NCI-H146 (cell line): Measurements from ENCODE around the gene TCF12.
A peak's percentile ranks its signal among the peaks of the same experiment; 100 is the strongest.

Experiments
- DNase-seq: peaks from one replicate; lab custom pipeline; 2025; lab: John Stamatoyannopoulos, UW

TCF12 gene

GRCh38 chr15:57297163-57297593 lies 378.7 kb downstream of the TCF12 start:
- DNase-seq: no peak

DNA sequence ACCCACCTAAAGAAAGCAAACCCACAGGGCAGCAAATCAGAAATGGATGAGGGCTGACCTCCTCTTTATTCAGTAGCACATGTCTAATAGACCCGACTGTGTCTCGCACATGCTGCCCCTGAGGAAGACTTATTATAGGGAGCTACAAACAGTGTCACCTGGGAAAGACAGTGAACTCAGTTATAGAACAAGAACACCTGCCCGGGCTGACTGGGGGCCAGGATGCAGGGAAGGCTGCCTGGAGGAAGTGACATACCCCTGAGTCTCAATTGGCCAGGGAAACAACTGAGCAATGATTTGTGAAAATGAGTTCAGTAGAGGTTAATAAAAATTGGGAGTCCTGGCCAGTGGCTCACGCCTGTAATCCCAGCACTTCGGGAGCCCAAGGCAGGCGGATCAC lies 379.2 kb downstream of the TCF12 start:
- DNase-seq: no peak

DNA sequence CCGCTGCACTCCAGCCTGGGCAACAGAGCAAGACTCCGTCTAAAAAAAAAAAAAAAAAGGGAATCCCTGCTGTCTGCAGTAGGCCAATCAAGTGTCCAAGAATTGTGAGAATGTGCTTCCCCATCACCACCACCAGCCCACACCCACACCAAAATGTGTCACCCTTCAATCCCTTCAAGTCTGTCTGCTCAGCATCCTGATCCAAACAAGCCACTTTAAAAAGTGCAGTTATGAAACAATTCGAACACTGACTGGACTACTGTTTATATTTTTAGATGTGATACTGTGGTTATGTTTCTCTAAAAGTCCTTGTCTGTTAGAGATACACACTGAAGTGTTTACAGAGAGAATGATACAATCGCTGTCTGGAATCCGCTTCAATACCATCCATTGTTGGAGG lies 379.8 kb downstream of the TCF12 start:
- DNase-seq: no peak

DNA sequence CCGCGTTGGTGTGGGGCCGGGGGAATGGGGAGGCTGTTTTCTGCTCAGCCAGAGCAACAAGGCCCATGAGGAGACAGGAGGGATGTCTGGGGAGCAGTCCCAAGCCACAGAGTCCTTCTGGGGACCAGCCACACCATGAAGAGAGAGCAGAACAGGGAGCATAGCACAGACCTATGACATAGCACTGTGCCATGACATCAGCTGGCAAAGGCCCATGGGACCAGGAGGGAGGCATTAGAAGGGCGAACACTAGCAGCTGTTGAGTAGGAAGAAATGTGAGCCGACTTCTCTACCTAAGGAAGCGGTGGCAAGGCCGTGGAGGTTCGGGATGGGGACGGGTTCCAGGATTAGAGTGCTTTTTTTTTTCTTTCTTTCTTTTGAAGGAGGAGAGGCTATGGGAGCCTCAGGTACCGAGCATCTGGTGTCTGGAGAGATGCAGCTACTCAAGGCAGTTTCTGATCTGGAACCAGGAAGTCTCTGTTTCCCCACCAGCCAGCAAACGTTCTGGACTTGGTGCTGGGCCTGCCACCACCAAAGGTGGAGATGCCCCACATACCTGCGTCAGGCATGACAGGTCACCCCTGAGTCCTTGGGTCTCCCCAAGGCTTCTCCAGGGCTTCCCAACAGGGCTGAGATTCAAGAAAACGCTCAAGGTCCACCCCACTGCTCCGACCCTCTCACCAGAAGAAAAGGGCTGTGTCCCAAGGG lies 380.6 kb downstream of the TCF12 start:
- no peak for DNase-seq

DNA sequence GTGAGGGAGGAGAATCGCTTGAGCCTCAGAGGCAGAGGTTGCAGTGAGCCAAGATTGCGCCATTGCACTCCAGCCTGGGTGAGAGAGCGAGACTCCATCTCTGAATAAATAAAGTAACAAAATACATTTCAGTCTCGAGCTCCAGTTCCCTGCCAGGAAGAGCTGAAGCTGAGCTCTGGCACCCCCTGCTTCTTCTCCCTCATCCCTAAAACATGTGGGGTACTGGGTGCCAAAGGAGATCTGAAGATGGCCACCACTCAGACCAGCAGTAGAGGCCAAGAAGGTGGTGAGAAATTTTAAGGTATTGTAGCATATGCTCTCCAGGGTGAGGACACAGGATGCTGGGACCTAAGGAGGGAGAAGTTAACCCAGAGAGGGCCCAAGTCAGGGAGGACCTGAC lies 382.9 kb downstream of the TCF12 start:
- no peak for DNase-seq

DNA sequence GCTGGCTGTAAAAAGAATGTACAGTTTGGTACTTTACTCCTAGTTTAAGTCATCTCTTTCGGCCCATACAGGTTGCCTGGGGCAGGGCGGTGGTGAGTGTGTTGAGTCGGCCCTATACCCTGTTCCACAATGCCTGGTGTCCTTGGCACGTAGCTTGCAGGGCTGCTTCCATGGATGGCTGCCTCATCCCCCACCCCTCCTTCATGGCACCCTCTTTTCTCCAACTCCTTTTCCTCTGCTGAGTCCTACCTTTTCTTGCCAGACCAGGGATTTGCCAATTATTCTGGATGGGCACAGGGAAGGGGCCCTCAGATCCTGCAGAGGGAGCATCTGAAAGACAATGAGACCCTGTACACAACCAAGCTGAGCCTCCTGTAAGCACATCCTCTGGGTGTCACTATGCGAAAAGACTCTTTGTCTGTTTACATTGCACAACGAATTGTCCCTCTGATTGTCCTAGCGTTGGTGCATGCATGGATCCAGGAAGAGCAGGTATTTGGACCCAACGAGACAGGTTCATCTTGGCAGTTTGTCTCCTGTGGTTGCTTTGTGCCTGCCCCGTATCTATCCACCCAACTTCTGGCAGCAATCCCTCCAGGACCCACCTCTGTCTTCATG lies 384.3 kb downstream of the TCF12 start:
- DNase-seq: peak; percentile 51

- DNase-seq: no peak
These were observed 386.6 kb downstream of the TCF12 start for GRCh38 chr15:57305009-57305408.

DNA sequence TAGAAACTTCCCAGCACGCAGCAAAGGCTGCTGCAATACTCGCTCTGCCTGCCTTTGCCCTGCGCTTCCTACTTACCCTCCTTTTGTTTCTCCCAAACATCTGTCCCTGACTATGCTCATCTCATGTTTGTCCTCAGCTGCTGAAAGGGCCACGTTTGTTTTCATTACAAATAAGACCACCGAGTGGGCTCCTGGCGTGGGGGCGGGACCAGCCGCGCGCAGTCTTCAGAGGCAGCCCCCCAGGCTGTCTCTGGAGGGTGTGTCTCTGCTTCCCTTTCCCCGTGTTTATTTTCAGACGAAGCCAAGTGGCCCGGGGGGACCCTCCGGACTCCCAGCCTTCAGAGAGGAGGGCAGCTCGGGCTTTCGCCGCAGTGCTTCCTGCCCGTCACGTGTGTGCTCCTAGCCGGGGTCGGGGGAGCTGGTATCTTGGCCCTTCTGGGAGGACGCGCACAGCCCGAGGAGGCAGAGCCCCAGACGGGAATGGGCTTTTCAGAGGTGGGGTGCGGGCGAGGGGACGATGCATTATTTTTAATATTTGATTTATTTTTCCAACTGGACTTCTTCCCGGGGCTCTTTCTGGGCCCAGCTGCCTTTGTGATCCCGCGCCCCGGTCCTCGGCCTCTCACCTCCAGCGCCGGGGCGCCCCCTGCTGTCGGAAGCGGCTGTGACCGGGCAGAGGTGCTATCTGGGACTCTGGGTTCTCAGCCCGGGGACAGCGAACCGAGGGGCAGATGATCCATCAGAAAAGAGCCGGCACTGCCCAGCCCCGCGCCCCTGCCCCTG lies 387.9 kb downstream of the TCF12 start:
- peak; percentile 89 for DNase-seq

- DNase-seq: peak; percentile 53
These were observed 388.5 kb downstream of the TCF12 start for GRCh38 chr15:57306944-57307411.

- DNase-seq: no peak
These were observed 389.2 kb downstream of the TCF12 start for GRCh38 chr15:57307527-57308169.

DNA sequence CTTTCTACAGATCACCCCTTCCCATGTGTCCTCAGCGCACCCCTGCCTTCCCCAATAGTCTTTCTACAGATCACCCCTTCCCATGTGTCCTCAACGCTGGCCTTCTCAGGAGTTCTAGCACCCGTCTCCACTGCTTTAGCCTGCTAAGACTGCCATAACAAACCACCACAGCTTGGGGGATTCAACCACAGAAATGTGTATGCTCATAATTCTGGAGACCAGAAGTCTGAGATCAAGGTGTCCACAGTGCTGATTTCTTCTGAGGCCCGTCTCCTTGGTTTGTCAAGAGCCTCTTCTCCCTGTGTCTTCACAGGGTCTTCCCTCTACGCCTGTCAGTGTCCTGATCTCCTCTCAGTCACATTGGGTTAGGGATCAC lies 389.7 kb downstream of the TCF12 start:
- no peak for DNase-seq

- no peak for DNase-seq
These were observed 391.7 kb downstream of the TCF12 start for GRCh38 chr15:57309856-57310760.

DNA sequence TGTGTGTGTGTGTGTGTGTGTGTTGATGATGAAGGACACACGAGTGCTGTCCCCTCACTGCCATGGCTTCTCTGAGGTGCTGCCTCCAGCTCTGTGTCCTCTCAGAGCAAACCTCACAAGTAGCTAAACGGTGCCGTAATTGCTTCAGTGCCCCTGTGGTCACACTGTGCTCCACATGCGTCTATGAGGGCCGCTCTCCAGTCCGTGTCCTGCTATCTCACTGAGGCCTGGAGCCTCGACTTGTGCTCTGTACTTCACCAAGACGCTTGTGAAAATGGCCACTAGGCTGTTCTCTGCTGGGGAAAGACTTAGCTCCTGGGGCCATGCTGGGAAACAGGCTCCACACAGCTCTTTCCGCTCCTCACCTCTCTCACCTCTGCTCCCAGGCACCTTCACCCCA lies 392.4 kb downstream of the TCF12 start:
- no peak for DNase-seq

GRCh38 chr15:57312006-57312317 lies 393.5 kb downstream of the TCF12 start:
- no peak for DNase-seq

DNA sequence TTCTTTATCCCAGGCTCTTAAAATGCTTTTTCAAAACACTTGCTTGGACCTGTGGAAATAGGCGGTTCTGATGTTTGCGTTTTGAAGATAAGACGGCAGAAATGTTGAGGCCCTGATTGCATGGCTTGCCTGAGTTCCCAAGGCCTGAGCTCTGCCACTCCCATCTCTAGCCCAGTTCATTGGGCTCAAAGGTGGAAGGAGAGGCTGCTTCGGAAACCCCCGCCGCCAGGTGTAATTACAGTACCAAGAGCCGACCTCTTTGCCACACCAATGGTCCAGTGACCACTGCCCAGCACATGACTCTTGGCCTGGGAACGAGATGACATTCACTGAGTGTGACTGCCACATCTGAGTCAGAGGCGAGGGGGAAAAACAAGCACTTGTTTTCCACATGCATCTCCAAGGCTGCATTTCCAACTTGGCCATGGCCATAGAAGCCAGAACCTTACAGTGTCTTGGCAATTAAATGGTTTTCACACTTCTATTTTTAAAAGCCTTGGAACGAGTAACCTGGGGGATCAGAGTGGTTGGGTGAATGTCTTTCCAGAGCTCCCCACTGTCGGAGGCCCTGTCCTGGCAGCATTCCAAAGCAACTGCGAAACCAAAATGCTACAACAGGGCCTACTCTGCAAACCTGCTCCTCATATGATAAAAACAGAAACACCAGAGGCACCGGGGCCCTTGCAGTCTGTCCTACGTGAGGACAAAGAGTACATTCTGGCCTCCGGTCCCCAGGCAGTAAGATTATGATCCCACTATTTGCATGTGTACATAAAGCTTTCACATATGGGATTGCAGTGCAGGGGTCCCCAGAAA lies 394.1 kb downstream of the TCF12 start:
- DNase-seq: no peak

GRCh38 chr15:57313134-57313483 lies 394.7 kb downstream of the TCF12 start:
- no peak for DNase-seq

- DNase-seq: no peak
These were observed 395.8 kb downstream of the TCF12 start for GRCh38 chr15:57314221-57314620.

DNA sequence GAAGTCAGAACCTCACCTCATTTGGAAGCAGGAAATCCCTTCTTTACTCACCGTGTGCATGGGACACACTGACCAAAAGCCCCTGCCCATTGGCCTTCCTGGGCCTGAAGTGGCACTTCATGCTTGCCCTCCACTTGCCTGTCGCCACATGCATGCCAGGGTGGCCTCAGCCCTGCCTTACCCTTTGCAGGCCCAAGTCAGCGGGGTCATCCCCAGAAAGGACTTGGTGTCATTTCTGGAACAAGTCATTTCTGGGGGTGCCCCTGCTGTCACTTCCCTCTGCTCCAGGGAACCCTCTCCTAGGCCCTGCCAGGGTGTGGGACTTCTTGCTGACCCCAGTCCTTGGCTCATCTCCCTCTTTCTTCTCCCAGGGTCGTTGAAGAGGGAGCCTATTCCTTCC lies 398.0 kb downstream of the TCF12 start:
- no peak for DNase-seq

DNA sequence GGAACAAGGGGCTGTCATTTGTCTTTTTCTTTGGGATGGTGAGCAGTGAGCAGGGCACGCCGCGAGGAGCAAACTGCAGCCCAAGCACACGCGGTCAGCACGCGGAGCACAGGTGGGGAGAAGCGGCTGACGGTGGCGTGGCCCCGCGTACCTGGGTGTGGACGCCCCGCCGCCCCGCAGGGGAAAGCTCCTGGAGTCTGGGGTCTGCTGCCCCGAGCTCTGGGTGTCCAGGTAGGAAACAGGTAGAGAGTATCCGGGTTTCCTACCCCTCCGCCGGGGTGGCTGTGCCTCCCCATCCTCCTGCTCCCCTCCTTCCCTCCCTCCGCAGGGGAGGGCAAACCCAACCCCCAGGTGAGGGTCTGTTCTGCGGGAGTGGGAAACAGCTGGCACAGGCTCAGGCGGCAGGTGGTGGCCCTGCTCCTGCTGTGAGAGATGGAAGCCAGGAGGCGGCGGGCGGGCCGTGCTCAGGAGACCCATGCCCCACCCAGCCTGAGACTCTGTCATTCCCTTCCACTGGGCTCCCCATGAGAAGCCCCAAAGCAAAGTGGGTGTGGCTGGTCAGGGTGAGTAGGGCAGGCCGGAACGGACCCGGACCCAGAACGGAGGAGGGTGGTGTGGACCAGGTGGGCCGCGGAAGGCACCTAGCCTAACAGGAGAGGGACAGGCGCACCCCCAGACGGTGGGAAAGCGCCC lies 400.9 kb downstream of the TCF12 start:
- DNase-seq: peak; percentile 96

- peak; percentile 67 for DNase-seq
These were observed 401.6 kb downstream of the TCF12 start for GRCh38 chr15:57319919-57320560.
